ENCODE results near the gene IFITM2. TPM values are rescaled to one million over a fixed set of nuclear protein-coding genes. Genes with fewer than 3 reads are reported as not detected.

The IFITM2 gene
- total RNA-seq, 1 experiment from 2014 or later, result 4.2 TPM

DNA sequence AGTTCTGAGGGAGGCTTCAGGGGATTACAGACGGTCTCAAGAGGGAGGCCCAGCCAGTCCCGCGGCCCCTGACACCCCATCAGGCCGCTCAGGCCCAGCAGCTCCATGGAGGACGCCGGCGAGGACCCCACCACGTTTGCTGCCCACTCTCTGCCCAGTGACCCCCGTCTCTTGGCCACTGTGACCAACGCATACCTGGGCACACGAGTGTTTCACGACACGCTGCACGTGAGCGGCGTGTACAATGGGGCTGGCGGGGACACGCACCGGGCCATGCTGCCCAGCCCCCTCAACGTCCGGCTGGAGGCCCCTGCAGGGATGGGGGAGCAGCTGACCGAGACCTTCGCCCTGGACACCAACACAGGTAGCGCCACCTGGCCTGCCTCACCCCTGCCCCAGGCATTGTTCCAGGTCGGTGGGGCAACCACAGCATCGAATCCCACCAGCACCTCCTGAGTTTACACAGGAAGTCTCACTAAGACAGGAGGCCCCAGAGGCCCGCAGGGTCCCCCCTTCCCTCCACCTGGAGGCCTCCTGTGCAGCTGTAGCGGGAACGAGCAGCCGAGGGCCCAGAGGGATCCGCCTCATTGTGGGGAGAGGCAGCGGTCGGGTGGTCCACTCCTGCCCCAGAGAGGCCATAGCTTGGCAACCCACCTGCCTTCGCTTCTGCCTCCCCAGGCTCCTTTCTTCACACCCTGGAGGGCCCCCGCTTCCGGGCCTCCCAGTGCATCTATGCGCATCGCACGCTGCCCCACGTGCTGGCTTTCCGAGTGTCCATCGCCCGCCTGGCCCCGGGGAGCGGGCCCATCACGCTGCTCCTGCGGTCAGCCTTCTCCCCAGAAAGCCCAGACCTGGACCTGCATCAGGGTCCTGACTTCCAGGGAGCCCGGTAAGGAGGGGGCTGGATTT is 17.6 kb upstream of the IFITM2 start:
- Histone ChIP-seq H2AFZ (no peak overlapping the region), H3K4me2 (peak overlapping the region; percentile 68), H3K27ac (no peak overlapping the region), H3K79me2 (ENCODE audit: low read depth) (no peaks in the 10 kb centered on the region), H3K27me3 (ENCODE audit: insufficient read depth, low read depth) (no peaks in the 10 kb centered on the region), H3K9me3 (ENCODE audit: insufficient read depth, low read depth) (no peaks in the 10 kb centered on the region), H4K20me1 (ENCODE audit: insufficient read depth) (no peaks in the 10 kb centered on the region), H3F3A (ENCODE audit: insufficient read depth, low read depth) (no peaks in the 10 kb centered on the region), H3K9me2 (ENCODE audit: insufficient read depth) (no peaks in the 10 kb centered on the region), H3K4me3 (peak overlapping the region; percentile 38; the same call in 1 of the 2 replicates), H3K36me3 (ENCODE audit: low read depth) (no peaks in the 10 kb centered on the region), H3K4me1 (replicated peaks; ENCODE audit: insufficient read depth) (no peaks in the 10 kb centered on the region)
- DNase-seq, result no peak
- CTCF ChIA-PET, result no interaction called here
- POLR2A ChIA-PET (ENCODE audit: unreplicated experiment), result no interaction called here
- intact Hi-C loops (cut with micrococcal nuclease; ENCODE audit: unreplicated experiment), result no loop called here
- BruUV-seq (replicated peaks), result TSS peak; percentile 56
- TF ChIP-seq EZH2 (IDR thresholded peaks at IDR 0.05; ENCODE audit: low read depth) (no peak), CTCF (conservative IDR thresholded peaks at IDR 0.05) (no peak)

DNA sequence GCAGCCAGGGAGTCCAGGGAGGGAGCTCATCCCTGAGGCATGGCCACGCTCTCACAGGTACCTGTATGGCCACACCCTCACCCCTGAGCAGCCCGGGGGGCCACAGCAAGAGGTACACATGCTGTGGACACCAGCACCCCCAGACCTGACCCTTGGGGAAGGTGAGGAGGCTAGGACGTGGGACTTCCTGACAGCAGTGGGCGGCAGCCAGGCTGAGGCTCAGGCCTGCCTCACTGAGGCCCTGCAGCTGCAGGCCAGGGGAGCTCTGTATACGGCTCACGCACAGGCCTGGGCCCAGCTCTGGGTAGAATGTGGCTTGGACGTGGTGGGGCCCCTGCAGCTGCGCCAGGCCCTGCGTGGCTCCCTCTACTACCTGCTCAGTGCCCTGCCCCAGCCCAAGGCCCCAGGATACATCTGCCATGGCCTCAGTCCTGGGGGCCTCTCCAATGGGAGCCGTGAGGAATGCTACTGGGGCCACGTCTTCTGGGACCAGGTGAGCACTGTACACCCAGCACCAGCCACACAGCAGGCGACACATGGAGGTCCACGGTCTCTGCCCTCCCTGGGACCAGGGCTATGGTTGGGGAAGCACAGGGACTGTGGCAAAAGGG is 16.9 kb upstream of the IFITM2 start:
- Histone ChIP-seq H3K4me2 (no peak overlapping the region), H3K4me3 (no peak overlapping the region), H4K20me1 (ENCODE audit: insufficient read depth) (no peaks in the 10 kb centered on the region), H2AFZ (no peak overlapping the region), H3F3A (ENCODE audit: insufficient read depth, low read depth) (no peaks in the 10 kb centered on the region), H3K36me3 (ENCODE audit: low read depth) (no peaks in the 10 kb centered on the region), H3K9me3 (ENCODE audit: insufficient read depth, low read depth) (no peaks in the 10 kb centered on the region), H3K9me2 (ENCODE audit: insufficient read depth) (no peaks in the 10 kb centered on the region), H3K27me3 (ENCODE audit: insufficient read depth, low read depth) (no peaks in the 10 kb centered on the region), H3K4me1 (replicated peaks; ENCODE audit: insufficient read depth) (no peaks in the 10 kb centered on the region), H3K27ac (no peak overlapping the region), H3K79me2 (ENCODE audit: low read depth) (no peaks in the 10 kb centered on the region)
- ChIA-PET CTCF (no interaction called here), POLR2A (ENCODE audit: unreplicated experiment) (no interaction called here)
- no peak for TF ChIP-seq EZH2 (IDR thresholded peaks at IDR 0.05; ENCODE audit: low read depth)
- no peak for TF ChIP-seq CTCF (conservative IDR thresholded peaks at IDR 0.05)
- BruUV-seq (replicated peaks), result no TSS peak
- DNase-seq, result no peak
- intact Hi-C loops (cut with micrococcal nuclease; ENCODE audit: unreplicated experiment), result no loop called here

DNA sequence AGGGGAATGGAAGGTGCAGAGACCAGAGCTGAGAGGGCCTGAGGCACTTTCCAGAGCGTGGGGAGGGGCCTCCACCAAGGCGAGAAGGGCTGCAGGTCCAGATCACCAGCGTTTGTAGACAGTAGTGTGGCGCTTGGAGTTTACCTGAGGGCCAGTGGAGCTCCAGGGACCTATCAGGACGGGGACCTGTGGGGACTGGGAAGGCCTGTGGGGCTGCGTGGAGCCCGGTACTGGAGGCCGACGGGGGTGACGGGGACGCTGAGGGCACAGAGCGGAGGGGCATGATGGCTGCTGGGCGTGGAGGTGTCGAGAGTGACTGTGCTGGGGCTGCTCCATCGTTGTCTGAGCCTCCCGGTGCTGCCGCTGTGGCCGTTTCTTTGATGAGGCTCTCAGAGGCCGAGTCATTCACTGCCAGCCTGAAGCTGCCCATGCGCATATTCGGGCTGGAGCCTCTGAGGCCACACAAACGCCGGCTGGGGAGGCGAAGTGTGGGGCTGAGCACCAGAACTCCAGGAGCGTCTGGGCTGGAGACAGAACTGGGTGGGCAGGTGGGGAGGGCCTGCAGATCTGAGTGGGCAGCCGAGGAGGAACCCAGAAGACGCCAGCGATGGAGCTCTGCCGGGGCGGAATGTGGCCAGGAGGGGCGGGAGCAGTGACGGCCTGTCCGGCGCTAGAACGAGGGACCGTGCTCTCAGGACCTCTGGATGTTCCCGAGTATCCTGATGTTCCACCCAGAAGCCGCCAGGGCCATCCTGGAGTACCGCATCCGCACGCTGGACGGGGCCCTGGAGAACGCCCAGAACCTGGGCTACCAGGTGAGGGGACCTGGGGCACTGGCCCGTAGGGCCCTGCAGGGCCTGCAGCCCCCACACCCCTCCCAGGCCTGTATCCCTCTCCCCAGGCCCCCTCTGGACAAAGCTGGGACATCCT is 16.1 kb upstream of the IFITM2 start:
- Histone ChIP-seq H3K4me3 (no peak overlapping the region), H3K36me3 (ENCODE audit: low read depth) (no peaks in the 10 kb centered on the region), H4K20me1 (ENCODE audit: insufficient read depth) (no peaks in the 10 kb centered on the region), H3F3A (ENCODE audit: insufficient read depth, low read depth) (no peaks in the 10 kb centered on the region), H3K9me2 (ENCODE audit: insufficient read depth) (no peaks in the 10 kb centered on the region), H3K4me1 (replicated peaks; ENCODE audit: insufficient read depth) (no peaks in the 10 kb centered on the region), H3K27ac (no peak overlapping the region), H3K4me2 (no peak overlapping the region), H3K9me3 (ENCODE audit: insufficient read depth, low read depth) (no peaks in the 10 kb centered on the region), H3K79me2 (ENCODE audit: low read depth) (no peaks in the 10 kb centered on the region), H3K27me3 (ENCODE audit: insufficient read depth, low read depth) (no peaks in the 10 kb centered on the region), H2AFZ (no peak overlapping the region)
- intact Hi-C loops (cut with micrococcal nuclease; ENCODE audit: unreplicated experiment), result no loop called here
- DNase-seq, result no peak
- TF ChIP-seq EZH2 (IDR thresholded peaks at IDR 0.05; ENCODE audit: low read depth), result no peak
- no peak for TF ChIP-seq CTCF (conservative IDR thresholded peaks at IDR 0.05)
- CTCF ChIA-PET, result no interaction called here
- POLR2A ChIA-PET (ENCODE audit: unreplicated experiment), result no interaction called here
- no TSS peak for BruUV-seq (replicated peaks)

All from PC-9 (cell line).